GM21619 (cell line): ENCODE results near the gene CCR1.

Source experiments
- ATAC-seq: cut with Tn5 transposase; IDR thresholded peaks from one replicate; pipeline ENCODE4 v1.9.1; 2021; ENCODE audit not compliant: unreplicated experiment

Gene CCR1

DNA sequence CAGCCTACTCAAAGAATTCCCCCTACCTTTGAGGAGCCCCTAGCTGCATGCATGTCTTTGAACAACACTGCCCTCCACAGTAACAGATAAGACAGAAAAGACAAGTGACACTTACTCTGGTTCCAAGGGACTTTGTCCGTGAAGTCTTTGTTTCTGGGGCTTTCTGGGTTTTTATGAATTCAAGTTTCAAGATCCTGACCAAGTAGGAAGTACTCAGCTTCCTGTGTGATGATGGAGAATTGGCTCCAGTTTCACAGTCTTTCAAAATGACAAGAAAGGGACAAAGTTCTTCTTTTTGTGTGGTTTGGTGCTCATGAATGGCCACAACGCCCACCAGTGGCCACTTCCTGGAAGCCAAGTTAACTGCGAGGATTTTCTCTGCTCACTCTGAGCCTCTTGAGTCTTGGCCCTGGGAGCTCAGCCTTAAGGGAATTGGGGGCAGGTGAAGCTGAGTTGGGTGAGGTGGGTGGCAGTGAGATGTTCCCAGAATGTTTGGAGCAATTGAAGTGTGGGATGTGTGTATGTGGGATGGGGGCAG lies at the start of gene CCR1:
TSS of gene CCR1 (minus strand) at position 147 of the 538 bp plus-strand sequence. CDS start 4,000 bp downstream, outside the sequence.
- peak; percentile 69 for ATAC-seq

- ATAC-seq, result no peak
Observed at GRCh38 chr3:46252980-46253379, 44.9 kb upstream of the CCR1 start.

DNA sequence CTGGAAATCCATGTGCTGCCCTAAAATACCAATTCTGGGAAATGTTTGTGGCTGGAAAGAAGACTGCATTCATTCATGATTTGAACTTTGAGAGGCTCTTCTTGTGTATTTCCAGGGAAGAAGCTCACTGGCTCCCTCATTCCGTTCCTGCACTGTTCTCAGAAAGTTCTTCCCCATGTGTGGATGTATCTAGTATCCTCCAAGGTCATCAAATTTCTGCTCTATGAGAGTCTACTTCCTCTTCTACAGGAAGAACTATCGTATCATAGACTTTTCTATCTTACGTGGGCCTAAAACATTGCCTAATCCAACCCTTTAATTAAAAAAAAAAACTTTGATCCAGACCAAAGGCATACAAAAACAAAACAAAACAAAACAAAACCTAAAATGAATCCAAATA lies 37.0 kb upstream of the CCR1 start:
- ATAC-seq, result no peak

GRCh38 chr3:46243560-46243959 lies 35.4 kb upstream of the CCR1 start:
- ATAC-seq, result no peak

DNA sequence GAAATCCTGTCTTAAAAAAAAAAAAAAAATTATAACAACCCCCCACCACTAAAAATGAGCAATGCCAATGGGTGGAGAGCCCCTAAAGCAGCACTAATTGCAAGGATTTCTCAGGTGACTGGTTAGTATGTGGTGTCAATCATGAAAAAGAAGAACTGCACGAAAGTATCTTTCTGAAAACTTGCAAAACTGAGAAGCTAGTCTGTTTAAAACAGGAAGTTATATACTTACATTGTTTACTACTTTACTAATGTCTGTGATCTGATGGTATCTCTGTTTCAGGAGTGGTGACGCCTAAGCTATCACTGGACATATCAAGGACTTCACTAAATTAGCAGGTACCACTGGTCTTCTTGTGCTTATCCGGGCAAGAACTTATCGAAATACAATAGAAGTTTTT lies 34.0 kb upstream of the CCR1 start, which contains the start of gene CCR3:
TSS of gene CCR3 (plus strand) at position 341 of the 400 bp plus-strand sequence. CDS start 22,699 bp downstream, outside the sequence.
- no peak for ATAC-seq

- ATAC-seq, result no peak
Observed at GRCh38 chr3:46239952-46240351, 31.8 kb upstream of the CCR1 start.

- no peak for ATAC-seq
Observed at GRCh38 chr3:46239301-46239938, 31.3 kb upstream of the CCR1 start.

DNA sequence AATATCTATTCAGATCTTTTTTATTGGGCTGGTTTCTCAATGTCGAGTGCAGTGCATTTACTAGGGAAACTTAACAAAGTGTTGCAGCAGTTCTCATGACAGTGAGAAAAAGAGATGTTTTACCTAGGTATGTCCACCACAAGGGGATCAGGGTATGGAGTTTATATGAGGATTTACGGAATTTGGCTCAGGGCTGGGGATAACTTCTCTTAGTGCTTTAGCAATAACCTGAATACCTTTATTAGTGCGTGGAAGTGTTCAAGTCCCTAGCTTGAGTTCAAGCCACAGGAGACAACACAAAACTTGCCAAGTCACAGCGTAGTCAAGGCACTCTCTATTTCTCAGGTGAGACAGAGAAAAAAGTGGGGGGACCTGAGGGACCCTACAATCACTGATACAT lies 30.3 kb upstream of the CCR1 start:
- ATAC-seq, result no peak

GRCh38 chr3:46236294-46237054 lies 28.4 kb upstream of the CCR1 start:
- no peak for ATAC-seq

DNA sequence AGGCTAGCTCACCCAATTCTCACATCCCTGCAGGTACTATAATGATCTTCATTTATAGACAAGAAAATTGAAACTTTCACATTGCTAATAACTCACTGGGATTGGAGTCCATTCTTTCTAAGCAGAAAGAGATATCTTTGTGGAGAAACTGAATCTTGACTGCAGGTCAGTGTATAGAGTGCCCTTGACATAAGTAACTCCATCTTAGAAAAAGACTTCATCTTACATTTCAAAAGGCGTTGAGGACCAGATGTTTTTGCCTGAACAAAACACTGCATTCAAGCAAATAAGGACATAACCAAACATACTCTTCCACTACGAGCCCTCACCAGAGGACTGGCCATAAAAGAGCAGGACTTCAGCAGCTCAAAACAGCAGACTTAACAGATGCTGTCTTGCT lies 27.3 kb upstream of the CCR1 start:
- ATAC-seq, result no peak

- no peak for ATAC-seq
Observed at GRCh38 chr3:46233194-46233593, 25.1 kb upstream of the CCR1 start.

- no peak for ATAC-seq
Observed at GRCh38 chr3:46231323-46231722, 23.2 kb upstream of the CCR1 start.

GRCh38 chr3:46228260-46229242 lies 20.4 kb upstream of the CCR1 start:
- ATAC-seq, result no peak

DNA sequence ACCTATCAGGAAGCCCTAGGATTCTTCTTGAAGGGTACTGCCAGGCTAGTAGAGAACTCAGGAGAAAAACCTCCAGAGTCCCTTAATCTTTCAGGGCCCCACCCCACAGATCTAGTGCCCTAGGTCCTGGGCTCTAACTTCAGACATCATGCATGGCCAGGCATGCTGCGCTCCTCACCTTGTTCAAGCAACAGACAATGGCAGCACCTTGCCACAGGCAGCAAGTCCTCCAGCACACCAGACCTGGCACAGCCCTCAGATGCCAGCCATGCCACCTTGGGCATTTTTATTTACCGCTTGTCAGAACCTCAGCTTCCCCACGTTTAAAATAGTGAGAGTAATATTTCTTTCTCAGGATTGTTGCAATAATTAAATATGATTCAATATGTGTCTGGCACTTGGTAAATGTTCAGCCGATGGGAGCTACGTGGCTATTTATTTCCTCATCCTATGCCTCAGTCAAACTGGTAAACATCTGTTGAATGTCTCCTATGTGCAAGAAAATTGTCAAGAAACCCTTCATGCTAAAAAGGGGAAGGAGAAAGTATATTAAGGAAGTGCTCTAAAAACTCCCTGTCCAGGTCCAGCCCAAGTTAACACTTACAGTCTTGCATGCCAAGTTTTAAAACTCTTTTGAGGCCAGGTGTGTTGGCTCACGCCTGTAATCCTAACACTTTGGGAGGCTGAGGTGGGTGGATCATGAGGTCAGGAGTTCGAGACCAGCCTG lies 14.5 kb upstream of the CCR1 start:
- ATAC-seq, result no peak

DNA sequence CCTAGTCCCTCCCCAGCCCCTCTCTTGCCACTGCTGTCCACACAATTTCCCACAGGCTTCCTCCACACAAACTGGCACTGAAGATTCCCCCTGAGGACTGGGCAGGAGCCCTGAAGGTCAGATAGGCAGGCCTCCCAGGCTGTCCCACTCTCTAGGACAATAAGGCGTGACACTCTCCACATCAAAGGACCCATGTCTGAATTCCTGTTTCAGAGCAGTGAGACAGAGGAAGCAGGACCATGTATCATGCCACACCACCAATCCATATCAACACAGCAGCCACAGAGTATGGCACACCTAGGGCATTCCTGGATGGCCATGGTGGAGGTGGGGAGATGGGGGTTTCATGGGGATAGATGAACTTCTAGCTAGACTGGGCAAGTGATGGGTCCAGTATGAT lies 13.8 kb upstream of the CCR1 start:
- no peak for ATAC-seq

DNA sequence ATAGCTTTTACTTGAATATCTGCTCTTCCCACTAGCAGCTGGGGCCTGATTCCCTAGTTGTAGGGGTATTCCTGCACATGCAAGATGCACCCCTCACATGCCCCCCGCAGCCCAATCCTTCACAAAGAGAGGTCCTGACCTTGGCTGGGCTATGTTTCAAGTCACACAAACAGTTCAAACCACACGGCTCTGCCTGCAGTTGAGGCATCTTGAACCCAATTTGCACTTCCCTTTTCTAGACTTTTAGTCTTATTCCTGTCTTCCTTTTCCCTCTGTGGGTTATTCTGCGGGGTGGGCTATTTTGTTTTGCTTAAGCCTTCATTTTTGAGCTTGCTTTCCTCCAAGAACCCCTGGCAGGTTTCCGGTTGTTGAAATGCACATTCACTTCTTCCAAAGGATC lies 13.3 kb upstream of the CCR1 start:
- no peak for ATAC-seq

DNA sequence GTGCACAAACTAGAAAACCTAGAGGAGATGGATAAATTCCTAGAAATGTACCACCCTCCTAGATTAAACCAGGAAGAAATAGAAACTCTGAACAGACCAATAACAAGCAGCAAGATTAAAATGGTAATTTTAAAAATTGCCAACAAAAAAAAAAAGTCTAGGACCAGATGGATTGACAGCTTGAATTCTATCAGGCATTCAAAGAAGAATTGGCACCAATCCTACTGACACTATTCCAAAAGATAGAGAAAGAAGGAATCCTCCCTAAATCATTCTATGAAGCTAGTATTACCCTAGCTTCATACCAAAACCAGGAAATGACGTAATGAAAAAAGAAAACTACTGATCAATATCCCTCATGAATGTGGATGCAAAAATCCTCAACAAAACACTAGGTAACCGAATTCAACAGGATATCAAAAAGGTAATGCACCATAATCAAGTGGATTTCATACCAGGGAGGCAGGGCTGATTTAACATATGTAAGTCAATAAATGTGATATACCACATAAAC lies 10.1 kb upstream of the CCR1 start:
- no peak for ATAC-seq

GRCh38 chr3:46215810-46216414 lies 7.8 kb upstream of the CCR1 start:
- ATAC-seq, result no peak

- ATAC-seq, result no peak
Observed at GRCh38 chr3:46214751-46215352, 6.7 kb upstream of the CCR1 start.
